Activated CD8-positive, alpha-beta memory T cell treated with anti-CD3 and anti-CD28 coated beads for 1 hour (primary cell): ENCODE results near the gene OR13C8.

Experiments used
- DNase-seq, 2 donors: peaks; one replicate each; pipeline ENCODE4 v3.0.0-alpha.2; 2020; ENCODE audit warnings: low read depth in 1 of 2; ENCODE audit errors: extremely low read depth in 1 of 2

OR13C8 gene

GRCh38 chr9:104608336-104608735 is 39.4 kb downstream of the OR13C8 start:
- DNase-seq: no peak

GRCh38 chr9:104611213-104611612 is 42.2 kb downstream of the OR13C8 start:
- no peak for DNase-seq

GRCh38 chr9:104617418-104617817 is 48.5 kb downstream of the OR13C8 start:
- DNase-seq: no peak

GRCh38 chr9:104618104-104618503 is 49.1 kb downstream of the OR13C8 start, which contains the start of gene OR13C9:
Gene OR13C9 (minus strand): TSS chr9:104618204. CDS start chr9:104618204, 0 bp downstream.
- DNase-seq: no peak
